MV-4-11 (cell line): Measurements from ENCODE around the gene USP21.

Experiments
- DNase-seq: peaks from one replicate; lab custom pipeline; 2025; lab: John Stamatoyannopoulos, UW

USP21 gene

DNA sequence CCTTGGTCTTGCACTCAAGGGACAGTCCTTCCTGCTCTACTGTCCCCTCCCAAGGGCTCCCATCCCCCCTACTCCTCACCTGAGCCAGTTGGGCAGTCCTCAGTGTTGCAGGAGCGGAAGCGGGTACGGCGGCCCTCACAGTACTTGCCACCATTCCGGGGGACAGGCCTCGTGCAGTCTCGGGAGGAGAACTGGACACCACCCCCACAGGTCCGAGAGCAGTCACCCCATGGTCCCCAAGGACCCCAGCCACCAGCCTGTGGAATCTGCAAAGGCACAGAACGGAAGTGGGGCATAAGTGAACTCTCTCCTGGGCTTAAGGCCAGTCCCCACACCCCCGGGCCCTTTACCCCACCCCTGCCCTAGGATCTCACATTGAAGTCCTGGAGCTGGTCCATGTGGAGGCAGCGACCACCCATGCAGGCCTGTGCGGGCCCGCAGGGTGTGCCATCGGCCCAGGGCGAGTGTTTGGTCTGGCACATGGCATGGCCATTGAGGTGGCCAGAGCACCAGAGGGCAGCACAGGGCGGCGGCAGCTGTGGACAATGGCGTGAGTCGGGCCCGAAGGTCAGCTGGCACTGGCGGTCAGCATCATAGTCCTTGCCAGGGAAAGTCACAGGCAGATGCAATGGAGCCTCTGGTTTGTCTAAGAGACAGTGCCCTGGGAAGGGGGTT is 34.4 kb downstream of the USP21 start:
- no peak for DNase-seq

DNA sequence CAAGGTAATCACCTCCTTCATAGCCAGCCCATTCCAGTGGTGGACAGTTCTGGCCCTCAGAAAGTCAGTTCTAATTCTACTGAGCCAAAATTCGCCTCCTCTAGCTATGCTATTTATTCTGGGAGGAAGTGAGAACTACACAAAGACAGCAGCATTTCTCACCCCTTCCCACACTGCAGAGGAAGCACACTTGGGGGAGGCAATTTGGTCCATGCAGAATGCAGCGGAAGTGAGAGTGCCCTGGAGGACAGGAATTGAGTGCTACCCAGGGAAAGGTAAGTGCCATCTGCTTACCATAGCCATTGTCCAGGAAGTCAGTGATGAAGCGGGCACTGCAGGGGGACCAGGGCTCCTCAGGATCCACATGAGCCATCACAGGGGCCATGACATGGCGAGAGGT is 35.9 kb downstream of the USP21 start:
- DNase-seq, result peak; percentile 91

DNA sequence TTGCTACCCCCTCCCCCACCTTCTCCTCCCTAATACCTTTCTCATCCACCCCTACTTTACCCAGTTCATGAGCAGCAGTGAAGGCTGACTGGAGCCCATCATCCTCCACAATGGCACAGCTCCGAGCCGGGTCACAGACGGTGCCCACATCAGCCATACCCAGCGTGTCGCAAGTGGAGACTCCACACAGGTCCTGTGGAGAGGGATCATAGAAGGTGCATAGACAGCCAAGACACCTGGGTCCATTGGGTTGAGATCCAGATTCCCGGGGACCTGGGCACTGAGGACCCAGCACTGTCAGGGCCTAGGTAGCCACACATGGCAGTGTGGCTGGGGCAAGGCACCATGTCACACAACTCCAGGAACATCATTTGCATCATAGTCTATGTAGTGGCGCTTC is 36.8 kb downstream of the USP21 start:
- no peak for DNase-seq

DNA sequence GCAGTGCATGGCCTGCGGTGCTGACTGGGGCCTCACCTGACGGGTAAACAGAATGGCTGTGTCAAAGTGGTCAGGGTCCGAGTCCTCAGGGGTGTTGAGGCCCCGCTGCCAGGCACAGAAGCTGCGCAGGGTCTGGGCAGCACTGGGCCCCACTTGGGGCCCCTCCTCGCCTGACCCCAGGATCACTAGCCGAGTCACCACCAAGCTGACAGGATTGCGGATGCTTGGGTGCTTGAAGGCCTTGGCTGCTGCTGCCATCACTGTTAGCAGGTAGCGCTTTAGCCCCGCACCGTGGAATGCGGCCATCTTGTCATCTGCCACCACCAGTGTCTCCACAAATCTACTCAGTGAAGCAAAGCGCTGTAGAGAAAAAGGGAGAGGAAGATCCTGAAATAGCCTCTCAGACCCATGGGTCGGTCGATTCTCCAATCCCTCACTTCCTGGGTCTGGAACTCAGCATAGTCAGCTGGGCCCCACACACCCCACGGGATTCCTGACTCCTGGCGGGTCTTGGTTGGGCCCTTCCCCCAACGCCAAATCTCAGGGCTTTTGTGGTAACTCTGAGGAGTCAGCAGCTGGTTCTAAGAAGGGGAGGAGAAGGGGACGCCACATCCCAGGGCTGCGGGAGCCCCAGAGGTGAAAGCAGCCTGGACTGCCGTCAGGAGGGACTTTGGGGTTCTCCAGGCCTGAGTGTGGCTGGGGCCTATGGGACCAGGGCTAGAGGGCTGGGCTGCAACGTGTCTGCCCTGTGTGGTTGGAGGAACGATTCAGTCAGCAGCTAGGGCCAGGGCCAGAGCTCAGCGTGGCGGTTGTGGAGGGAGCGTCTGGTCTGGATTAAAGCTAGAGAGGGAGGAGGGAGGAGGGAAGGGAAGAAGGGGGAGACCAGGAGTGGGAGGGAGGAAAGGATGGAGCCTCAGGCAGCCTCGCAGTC is 37.5 kb downstream of the USP21 start:
- peak; percentile 59 for DNase-seq

DNA sequence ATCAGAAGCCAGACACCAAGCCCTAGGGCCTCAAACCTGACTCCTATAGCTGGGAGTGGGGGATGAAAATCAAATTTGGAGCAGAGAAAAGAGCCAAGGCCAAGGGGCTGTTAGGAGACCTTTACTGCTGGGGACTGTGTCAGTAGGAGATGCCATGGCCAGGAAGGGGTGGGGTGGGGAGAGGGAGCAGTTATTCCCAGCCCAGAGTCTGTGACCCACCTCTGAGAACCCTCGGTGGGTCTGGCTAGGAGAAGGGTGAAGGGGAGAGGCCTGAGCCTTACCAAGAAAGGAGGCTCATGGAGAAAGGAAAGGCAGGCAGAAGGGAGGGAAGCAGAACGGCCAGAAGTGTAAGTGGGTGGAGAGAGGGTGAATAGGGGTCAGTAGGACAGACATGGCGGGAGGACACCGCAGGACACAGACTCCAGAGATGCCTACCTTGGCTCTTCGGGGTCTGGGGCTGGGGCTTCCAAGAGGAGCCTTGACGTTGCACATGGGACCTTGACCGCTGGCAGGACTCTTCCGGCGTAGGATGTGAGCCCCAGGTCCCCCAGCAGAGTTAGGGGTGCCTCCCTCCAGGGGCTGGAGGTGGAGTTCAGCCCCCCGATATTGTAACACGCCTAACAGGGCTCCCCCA is 38.4 kb downstream of the USP21 start:
- DNase-seq, result no peak

DNA sequence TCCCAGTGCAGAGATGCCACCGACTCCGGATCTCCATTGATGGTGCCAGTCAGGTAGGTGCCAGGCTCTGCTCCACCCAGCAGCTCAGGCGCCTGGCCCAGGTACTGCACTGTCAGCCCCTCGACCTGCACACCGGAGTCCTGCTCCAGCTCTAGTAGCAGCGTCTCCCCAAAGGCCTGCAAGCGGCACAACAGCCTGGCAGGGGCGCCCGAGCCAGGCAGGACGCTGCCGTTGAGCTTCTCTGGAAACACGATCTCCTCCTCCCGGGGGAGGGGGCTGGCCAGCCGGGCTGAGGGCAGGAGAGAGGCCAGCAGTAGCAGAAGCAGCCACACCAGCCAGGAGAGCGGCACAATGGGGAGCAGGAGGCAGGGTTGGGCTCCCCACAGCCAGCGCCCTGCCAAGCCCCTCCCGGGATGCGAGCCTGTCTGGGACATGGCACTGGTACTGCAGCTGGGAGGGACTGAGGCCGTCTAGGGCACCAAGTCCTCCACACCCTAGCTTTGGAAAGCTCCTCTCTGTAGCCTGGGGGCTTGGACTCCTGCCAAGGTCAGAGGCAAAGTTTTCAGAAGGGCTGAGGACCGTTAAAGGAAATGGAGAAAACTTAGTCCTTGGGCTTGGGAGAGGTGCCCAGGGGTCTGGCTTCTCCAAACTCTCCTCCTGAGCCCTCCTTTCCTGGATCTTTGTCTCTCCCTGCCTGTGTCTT is 39.0 kb downstream of the USP21 start:
- no peak for DNase-seq

DNA sequence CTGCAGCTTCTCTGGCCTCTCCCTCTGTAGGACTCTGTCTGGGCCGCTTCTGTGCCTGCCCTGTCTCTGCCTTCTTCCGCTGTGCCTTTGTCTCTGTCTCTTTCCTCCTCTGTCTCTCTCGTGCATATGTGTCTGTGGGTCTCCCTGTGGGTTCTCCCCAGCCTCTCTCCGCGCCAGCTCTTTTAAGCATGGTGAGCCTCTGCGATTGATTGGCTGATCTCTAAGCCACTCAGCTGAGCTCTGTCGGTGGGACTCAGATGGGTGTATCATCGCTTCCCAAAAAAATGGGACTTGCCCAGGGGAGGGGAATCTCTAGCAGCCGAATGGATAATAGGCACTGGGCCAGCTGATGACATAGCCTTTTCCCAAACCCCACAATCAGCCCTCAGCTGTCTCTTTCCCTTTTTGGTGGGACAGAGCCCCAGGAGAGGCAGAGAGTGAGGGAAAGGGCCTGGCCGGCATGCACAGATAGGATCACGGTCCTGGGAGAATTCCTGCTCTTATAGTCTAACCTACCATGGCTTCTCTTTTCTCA is 39.7 kb downstream of the USP21 start, which contains the start of gene ADAMTS4:
ADAMTS4 (minus strand) TSS at position 158 of the 535 bp plus-strand sequence. CDS start 427 bp downstream, outside the sequence.
- DNase-seq, result no peak

DNA sequence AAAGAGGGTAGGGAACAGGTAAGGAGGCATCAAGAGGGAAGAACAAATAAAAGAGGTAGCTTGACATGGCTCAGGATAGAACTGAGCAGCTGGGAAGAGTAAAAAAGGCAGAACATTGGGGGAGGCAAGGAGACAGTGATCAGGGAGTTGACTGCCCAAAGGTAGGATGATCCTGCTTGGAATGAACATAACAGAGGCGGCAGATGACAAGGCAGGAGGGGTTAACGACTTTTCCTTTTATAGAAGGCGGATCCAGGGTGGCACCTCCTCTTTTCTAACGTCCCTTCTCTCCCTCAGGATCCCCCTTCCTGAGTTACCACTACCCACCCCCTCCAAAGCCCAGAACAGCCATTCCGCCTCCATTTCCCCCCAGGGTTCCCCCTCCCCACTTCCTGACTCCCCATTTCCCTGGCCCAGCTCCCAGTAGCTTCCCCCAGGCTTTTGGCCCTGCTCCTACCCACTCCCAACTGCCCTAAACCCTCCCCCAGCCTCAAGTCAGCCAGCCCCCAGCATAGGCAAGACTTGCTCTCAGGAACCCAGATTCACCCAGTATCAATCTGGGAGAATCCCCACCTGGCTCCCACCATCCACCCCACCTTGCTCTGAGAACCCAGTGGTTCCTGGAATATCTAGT is 40.3 kb downstream of the USP21 start:
- no peak for DNase-seq

DNA sequence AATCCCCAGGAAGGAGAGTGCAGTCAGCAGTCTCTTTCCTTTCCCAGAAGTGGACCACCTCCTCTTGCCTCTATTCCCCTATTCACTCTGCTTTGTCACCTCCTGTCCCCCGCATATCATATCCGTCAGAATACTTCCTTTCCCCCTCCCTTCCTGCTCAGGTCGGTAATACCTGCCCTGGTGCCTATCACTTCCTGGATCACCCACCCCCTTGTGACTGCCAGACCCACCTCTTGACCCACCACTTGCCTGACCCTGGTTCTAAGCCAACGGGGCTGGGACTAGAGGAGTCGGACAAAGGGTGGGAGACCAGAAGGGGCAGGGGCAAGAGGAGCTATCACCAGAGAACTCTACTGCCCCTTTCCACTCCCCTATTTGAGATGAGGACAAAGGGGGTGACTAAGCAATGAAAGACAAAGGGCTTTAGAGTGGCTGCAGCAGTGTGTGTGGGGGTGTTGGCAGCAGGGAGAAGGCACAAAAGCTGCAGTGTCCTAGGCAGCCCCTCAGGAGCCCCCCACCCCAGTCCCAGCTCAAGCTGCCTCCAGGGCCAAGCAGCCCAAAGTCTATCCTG is 41.2 kb downstream of the USP21 start:
- no peak for DNase-seq

DNA sequence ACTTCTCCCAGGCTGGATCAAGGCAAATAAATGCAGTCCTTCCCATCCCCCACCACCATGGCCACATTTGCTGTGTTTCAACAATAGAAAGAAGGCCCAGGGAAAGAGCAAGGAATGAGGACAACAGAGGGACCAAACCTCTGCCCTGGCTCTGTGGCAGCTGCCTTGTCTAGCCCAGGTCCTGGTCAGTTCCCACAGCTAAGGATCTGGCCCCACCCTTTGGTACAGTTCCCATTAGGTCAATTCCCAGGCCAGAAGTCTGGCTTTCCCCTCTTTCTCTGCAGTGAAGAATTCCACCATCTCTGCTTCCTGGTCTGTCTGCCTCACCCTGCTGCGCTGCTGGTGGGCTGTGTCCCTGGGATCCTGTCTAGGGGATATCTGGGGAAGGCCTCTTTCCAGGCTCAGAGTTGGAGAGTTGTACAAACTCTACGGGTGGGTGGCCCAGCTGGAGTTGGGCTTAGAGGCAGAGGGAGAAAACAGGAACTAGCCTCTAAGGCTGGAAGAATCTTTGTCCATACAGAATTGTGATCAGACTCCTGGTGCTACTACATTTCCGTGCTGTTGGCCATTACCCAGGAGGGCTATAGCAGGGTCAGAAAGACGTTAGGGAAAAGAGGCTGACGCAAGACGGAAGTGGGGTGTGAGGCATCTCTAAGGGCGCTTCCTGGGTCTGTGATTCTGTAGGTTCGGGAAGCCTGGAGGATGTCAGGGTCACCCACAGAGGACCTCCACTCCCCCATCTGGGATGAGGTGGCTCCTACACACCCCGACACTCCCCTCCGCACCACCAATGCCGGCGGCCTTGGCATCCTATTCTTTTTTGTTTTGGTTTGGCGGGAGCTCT is 41.9 kb downstream of the USP21 start:
- DNase-seq, result peak; percentile 87

DNA sequence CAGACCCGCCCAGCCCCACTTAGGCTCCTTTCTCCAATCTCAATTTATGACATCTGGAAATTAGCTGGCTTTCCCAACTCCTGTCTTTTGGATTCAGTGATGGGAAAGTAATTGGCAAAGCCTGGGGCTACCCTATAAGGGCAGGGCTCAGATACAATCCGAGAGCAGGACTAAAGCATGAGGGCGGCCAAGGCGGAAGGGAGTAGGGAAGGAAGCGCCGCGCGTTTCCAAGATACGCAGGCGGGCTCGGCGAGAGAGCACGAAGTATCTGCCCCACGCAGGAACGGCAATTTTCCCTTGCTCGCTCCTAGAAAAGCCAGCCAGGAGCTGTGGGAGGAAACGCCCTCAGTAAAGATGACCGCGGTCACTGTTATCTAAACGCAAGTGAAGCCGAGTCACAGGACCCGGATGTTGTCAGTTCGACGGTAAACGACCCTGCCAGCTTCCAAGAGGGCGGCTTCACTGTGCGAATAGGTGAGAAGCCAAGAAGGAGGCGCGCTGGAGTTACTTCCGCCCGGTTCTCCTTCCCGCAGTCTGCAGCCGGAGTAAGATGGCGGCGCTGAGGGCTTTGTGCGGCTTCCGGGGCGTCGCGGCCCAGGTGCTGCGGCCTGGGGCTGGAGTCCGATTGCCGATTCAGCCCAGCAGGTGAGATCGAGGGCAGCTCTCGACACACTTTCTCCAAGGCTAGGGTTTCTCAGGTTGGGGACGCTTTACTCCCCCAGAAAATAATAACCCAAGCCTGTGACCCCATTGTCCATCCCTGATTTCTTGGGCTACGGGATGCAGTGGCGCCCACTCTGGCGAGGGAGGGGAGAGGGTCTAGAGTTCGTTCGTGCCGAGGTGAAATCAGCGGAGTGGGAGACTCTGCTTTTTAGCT is 42.8 kb downstream of the USP21 start, which contains the start of gene NDUFS2:
NDUFS2 (plus strand) TSS at position 532 of the 877 bp plus-strand sequence; CDS start at position 551, 19 bp downstream.
- peak; percentile 98 for DNase-seq

DNA sequence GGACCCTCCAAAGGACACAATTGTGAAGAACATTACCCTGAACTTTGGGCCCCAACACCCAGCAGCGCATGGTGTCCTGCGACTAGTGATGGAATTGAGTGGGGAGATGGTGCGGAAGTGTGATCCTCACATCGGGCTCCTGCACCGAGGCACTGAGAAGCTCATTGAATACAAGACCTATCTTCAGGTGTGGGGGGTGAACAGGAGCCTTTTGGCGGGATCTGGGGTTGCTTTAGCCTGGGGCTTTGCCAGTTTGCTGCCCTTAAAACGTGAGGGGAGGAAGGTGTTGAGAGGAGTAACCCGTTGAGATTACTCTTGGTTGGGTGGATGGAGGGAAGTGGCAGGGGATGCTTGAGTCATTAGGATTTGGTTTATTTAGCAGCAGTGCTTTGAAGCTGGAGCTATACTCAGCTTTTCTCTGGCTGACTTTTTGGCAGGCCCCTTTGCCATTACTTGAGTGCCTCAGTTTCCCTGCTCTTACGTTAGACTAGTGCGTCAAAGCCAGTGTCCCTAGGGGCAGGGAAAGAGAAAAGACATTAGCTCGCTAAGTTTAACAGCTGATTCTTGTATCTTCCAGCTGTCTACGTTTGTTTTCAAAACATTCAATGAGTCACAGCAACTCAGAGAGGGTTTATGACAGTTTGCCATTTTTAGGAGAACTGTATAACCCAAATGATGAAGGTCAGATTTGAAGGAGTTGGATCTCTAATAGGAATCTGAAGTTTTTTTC is 47.3 kb downstream of the USP21 start:
- no peak for DNase-seq

DNA sequence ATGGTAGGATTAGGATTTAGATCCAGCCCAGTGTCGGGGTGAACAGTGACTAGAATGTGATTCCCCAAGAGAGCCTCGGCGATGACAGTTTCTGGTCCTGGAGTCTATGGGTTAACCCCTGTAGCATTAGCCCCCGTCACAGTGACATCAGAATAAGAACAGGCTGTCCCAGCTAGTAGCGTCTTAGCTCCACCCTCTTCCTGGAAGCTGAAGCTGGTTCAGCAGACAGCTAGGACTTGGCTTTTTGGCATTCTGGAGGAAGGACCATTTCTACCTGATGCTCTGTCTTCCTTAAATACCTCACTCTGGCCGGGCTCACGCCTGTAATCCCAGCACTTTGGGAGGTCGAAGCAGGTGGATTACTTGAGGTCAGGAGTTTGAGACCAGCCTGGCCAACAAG is 47.9 kb downstream of the USP21 start:
- no peak for DNase-seq

DNA sequence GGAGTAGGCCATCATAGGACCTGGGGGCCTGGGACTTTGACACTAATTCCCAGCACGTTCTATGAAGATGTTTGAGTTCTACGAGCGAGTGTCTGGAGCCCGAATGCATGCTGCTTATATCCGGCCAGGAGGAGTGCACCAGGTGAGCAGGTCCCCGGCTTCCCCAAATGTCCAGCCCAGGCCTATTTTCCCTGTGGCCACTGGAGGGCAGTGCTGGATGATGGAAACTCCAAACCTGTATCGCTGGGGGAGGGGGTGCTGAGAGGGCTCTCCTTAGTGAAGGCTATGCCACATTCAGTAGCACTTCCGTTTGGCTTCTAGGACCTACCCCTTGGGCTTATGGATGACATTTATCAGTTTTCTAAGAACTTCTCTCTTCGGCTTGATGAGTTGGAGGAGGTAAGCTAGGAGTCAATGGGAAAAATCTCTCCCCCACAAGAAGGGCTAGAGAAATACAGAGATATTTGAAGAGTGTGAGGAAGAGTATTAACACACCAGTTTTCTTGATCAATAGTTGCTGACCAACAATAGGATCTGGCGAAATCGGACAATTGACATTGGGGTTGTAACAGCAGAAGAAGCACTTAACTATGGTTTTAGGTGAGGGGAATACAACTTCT is 50.6 kb downstream of the USP21 start:
- peak; percentile 79 for DNase-seq

DNA sequence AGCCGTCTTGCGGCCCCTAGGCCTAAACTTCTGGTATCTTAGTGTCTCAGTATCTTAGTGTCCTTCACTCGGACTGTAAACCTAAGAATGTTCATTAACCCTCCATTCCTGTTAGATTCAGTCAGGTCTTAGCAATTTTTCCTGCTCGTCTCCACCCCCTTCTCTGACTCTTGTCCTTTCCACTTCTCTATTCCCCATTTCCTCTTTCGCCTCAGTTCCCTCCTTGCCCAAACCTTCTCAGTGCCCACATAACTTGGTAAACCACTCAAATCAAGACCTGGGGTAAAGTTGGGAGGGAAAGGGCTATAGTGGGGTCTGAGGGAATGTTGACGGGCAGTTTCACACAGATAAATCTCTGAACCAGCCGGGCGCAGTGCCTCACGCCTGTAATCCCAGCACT is 55.1 kb downstream of the USP21 start:
- DNase-seq, result peak; percentile 81

DNA sequence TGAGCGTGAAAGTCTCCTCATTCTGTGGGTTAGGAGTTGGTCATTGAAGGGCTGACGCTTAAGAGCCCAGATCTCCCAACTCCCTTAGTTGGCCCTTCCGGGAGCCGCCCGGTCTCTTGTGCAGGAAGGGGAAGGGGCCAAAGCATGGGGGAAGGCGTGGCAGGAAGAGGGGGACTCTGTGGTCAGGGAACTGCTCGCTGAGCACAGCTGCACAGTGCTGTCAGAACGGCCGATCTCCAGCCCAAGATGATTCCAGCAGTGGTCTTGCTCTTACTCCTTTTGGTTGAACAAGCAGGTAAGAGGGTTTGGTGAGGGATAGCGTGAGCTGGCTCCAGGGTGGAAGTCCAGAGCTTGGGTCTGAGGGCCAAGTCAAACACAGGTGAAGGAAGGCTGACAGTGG is 55.8 kb downstream of the USP21 start, which contains the start of gene FCER1G:
FCER1G (plus strand) TSS at position 220 of the 400 bp plus-strand sequence; CDS start at position 247, 27 bp downstream.
- DNase-seq, result peak; percentile 73
